Activated CD4-positive, alpha-beta T cell treated with anti-CD3 and anti-CD28 coated beads, Interleukin-2, amount 10 ng/mL, durations not matched to agents 24 days and 14 days (primary cell): ENCODE measurements around the gene MYOM3. TPM values are rescaled to one million over a fixed set of nuclear protein-coding genes. Genes with fewer than 3 reads are reported as not detected.

Experiments used
- DNase-seq: peaks from one replicate; pipeline ENCODE4 v3.0.0; 2022
- H3K27ac Mint-ChIP-seq: one replicate; pipeline ENCODE4 v1.8.0; 2022; ENCODE audit warnings: mild to moderate bottlenecking, mixed read lengths
- H3K27me3 Mint-ChIP-seq: one replicate; pipeline ENCODE4 v1.8.0; 2022; ENCODE audit warnings: mixed read lengths
- H3K36me3 Mint-ChIP-seq: one replicate; pipeline ENCODE4 v1.8.0; 2022; ENCODE audit warnings: low read depth, mild to moderate bottlenecking, mixed read lengths
- H3K4me1 Mint-ChIP-seq: one replicate; pipeline ENCODE4 v1.8.0; 2021; ENCODE audit warnings: mixed read lengths
- H3K4me3 Mint-ChIP-seq: one replicate; pipeline ENCODE4 v1.8.0; 2022; ENCODE audit warnings: mild to moderate bottlenecking, moderate library complexity, mixed read lengths
- H3K9me3 Mint-ChIP-seq: one replicate; pipeline ENCODE4 v1.8.0; 2021; ENCODE audit warnings: mixed read lengths
- intact Hi-C: fragments of 100-400 bp; cut with micrococcal nuclease; formaldehyde crosslinking; loops from one replicate; pipeline ENCODE4 v1.15.1; 2023
- total RNA-seq: library from RNA; stranded (reverse); gene quantifications from 2 replicates; pipeline ENCODE4 v1.2.3, GENCODE V29; 2022

MYOM3 gene
- total RNA-seq, 1 donor from 2014 or later = not detected

DNA sequence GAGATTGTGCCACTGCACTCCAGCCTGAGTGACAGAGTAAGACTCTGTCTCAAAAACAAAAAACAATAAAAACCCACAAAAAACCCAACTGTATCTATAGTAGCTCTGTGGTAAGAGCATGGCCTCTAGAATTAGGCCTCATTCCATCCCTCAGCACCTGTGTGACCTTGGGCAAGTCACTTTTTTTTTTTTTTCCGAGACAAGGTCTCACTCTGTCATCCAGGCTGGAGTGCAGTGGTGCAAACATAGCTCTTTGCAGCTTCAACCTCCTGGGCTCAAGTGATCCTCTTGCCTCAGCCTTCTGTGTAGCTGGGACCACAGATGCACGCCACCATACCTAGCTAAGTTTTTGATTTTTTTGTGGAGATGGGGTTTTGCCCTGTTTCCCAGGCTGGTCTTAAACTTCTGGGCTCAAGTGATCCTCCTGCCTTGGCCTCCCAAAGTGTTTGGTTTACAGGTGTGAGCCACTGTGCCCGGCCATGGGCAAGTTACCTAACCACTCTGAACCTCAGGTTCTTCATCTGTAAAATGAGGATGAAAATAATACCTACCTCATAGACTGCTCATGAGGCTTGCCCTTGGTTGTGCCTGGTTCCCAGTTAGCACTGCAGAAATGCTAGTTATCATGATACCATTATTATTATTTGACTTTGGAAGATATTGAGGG is 15.3 kb upstream of the MYOM3 start:
- Mint-ChIP-seq H3K27ac (no peak overlapping the region), H3K27me3 (peaks cover 4% of the 10 kb centered on the region), H3K4me1 (no peaks in the 10 kb centered on the region), H3K36me3 (no peaks in the 10 kb centered on the region), H3K9me3 (peaks cover 11% of the 10 kb centered on the region), H3K4me3 (no peak overlapping the region)
- intact Hi-C loops = no loop called here
- DNase-seq = no peak

DNA sequence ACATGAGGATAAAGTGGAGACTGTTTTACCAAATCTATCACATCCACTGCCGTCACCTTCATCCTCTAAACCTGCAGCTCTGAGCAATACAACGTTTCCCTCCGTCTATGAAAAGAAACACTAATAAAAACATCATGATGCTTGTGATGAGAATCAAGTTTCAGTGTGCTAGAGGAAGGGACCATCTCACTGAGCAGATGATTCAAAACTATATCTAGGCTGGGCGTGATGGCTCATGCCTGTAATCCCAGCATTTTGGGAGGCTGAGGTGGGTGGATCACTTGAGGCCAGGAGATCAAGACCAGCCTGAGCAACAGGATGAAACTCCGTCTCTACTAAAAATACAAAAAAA is 14.7 kb upstream of the MYOM3 start:
- intact Hi-C loops = no loop called here
- peaks cover 4% of the 10 kb centered on the region for H3K27me3 Mint-ChIP-seq
- peaks cover 11% of the 10 kb centered on the region for H3K9me3 Mint-ChIP-seq
- no peak overlapping the region for H3K4me3 Mint-ChIP-seq
- no peak overlapping the region for H3K27ac Mint-ChIP-seq
- H3K36me3 Mint-ChIP-seq = no peaks in the 10 kb centered on the region
- no peak for DNase-seq
- H3K4me1 Mint-ChIP-seq = no peaks in the 10 kb centered on the region

DNA sequence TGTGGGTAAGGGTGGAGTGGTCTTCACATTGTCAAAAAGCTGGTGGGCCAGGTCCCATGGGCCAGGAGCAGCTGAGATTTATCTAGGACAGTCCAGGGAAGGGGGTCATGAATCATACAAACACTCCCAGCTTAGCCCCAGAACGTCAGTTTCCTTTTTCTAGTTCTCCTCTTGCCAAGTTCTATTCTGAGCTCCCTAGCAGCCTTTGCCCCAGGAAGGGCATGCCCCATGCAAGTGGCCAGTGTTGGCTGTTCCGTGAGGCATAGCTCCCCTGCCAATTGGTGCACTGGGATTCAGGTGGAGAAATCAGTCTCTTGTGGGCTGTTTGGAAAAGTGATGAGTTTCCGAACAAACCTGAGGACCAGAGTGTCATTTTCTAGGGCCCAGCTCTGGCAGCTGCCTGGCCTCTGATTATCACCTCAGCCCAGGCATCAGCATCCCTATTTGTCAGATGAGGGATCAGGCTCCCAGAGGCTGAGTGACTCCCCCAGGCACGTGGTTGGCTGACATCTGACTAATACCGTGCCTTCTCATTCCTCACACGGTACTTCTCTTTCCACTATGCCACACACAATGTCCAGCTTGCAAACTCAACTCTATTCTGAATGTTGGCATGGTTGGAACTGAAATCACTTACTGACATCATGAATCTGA is 14.2 kb upstream of the MYOM3 start:
- H3K4me3 Mint-ChIP-seq = no peak overlapping the region
- no peak for DNase-seq
- peaks cover 4% of the 10 kb centered on the region for H3K27me3 Mint-ChIP-seq
- H3K36me3 Mint-ChIP-seq = no peaks in the 10 kb centered on the region
- H3K4me1 Mint-ChIP-seq = no peaks in the 10 kb centered on the region
- H3K27ac Mint-ChIP-seq = no peak overlapping the region
- H3K9me3 Mint-ChIP-seq = peaks cover 11% of the 10 kb centered on the region
- intact Hi-C loops = no loop called here

DNA sequence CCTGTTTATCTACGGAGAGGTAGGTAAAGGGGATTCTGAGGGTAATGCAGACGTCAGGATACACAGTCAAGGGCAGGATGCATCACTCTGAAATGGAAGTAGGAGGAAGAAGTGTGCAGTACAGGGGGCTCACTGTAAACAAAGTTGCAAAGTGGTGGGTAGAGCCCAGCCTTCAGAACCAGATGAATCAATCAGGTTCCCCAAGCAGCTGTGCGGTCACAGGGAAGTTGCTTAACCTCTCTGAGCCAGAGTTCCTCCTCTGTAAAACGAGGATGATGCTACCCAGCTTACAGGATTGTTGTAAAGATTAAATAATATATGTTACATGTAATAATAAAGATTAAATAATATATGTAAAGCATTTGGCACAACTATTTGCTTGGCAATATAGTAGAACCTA is 13.5 kb upstream of the MYOM3 start:
- H3K36me3 Mint-ChIP-seq = no peaks in the 10 kb centered on the region
- H3K4me3 Mint-ChIP-seq = no peak overlapping the region
- DNase-seq = no peak
- no peak overlapping the region for H3K27ac Mint-ChIP-seq
- peaks cover 3% of the 10 kb centered on the region for H3K27me3 Mint-ChIP-seq
- intact Hi-C loops = no loop called here
- no peaks in the 10 kb centered on the region for H3K4me1 Mint-ChIP-seq
- peaks cover 11% of the 10 kb centered on the region for H3K9me3 Mint-ChIP-seq

DNA sequence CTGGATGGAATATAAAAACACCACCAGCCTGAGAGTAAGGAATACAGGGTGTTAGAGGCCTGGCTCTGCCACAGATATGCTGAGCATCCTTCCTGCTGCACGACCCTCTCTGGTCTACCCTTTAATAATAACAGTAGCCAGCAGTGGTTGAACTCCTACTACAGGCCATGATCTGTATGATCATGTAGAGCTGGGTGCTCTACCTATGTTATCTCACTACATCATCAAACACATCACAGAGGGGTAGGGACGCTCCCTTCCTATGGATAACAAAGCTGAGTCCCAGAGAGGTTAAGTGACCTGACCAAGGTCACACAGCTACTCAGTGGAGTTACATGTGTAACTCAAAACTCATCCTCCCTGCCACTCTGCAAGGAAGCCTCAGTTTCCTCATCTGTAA is 13.0 kb upstream of the MYOM3 start:
- Mint-ChIP-seq H3K9me3 (peaks cover 8% of the 10 kb centered on the region), H3K27me3 (peaks cover 6% of the 10 kb centered on the region), H3K36me3 (no peaks in the 10 kb centered on the region), H3K4me3 (no peak overlapping the region), H3K27ac (no peak overlapping the region), H3K4me1 (no peaks in the 10 kb centered on the region)
- DNase-seq = no peak
- intact Hi-C loops = no loop called here

DNA sequence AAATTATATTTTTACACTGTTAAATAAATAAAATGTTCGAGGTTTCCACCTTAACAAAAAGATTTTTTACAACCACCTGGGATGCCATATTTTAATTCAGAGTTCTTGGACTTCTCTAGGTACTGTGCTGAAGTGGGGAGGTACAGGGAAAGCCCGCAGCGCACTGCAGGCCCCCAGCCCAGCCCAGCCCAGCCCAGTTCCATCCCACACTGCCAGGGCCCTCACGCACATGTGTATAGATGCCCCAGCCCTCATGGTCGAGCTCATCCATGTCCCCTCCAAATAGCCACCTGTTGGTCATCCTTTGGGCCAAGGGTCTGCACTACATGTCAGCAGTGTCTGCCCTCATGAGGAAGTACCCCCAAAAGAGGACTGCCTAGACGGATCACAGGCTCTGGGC is 11.7 kb upstream of the MYOM3 start:
- H3K27ac Mint-ChIP-seq = no peak overlapping the region
- no peak for DNase-seq
- no peaks in the 10 kb centered on the region for H3K4me1 Mint-ChIP-seq
- H3K36me3 Mint-ChIP-seq = no peaks in the 10 kb centered on the region
- H3K4me3 Mint-ChIP-seq = no peak overlapping the region
- intact Hi-C loops = no loop called here
- peaks cover 6% of the 10 kb centered on the region for H3K27me3 Mint-ChIP-seq
- H3K9me3 Mint-ChIP-seq = no peaks in the 10 kb centered on the region

DNA sequence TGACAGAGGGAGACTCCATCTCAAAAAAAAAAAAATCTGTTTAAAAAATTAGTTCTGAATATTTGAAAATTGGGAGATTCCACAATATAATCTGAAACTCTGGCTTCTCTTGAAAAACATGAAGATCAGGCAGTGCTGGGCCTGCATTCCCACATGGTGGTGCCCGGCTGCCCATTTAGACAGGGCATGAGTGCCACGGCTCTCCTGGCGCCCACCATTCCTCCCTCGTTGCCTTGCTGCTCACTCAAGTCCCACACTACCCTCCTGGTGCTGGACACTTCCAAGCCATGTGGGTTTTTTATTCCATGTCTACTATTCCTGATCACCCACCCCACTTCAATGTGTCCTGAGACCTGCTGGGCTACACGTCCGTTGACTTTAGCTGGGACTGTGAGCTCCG is 10.8 kb upstream of the MYOM3 start:
- Mint-ChIP-seq H3K4me1 (no peaks in the 10 kb centered on the region), H3K27ac (no peak overlapping the region), H3K27me3 (peaks cover 5% of the 10 kb centered on the region), H3K36me3 (no peaks in the 10 kb centered on the region), H3K4me3 (no peak overlapping the region), H3K9me3 (no peaks in the 10 kb centered on the region)
- no peak for DNase-seq
- intact Hi-C loops = no loop called here

DNA sequence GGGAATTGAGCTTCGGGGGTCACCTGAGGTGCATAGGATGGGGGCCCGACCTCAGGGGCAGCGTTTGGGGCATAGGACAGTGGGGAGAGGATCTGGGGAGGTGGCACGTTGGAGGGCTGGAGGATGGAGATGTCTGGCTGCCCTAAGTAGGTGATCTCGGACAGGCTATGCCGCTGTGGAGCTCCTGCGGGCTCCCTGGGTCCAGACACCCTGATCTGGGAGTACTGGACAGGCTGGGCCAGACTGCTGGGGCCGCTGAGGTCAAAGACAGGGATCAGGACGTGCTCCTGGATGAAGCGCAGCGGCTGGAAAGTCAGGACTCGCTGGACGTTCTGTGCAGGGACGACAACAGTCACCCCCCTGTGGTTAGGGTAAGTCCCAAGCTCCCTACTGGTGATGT is 9.5 kb upstream of the MYOM3 start:
- intact Hi-C loops = no loop called here
- DNase-seq = no peak
- H3K27ac Mint-ChIP-seq = no peak overlapping the region
- no peaks in the 10 kb centered on the region for H3K36me3 Mint-ChIP-seq
- H3K9me3 Mint-ChIP-seq = no peaks in the 10 kb centered on the region
- no peaks in the 10 kb centered on the region for H3K4me1 Mint-ChIP-seq
- no peak overlapping the region for H3K4me3 Mint-ChIP-seq
- H3K27me3 Mint-ChIP-seq = peaks cover 6% of the 10 kb centered on the region

DNA sequence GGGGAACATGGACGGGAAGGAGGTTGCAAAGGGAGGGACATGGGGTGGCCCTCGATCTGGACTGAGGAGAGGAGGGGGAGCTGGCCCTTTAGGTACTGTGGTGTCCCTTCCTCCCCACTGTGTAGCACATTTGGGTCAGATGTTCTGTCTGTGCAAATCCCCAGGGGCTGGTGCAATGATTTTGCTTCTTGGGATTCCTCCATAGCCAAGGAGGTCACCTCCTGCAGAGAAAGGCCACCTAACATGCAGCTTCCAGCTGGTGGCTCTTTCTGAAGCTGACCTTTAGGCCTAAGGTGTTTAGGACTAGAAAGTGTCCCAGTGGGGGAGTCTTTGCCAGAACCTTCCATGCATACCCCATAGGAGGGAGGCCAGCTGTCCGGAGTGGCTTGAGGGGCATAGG is 9.0 kb upstream of the MYOM3 start:
- no peak overlapping the region for H3K4me3 Mint-ChIP-seq
- intact Hi-C loops = no loop called here
- H3K27me3 Mint-ChIP-seq = peaks cover 6% of the 10 kb centered on the region
- no peaks in the 10 kb centered on the region for H3K36me3 Mint-ChIP-seq
- no peak for DNase-seq
- H3K27ac Mint-ChIP-seq = no peak overlapping the region
- H3K4me1 Mint-ChIP-seq = no peaks in the 10 kb centered on the region
- H3K9me3 Mint-ChIP-seq = no peaks in the 10 kb centered on the region

DNA sequence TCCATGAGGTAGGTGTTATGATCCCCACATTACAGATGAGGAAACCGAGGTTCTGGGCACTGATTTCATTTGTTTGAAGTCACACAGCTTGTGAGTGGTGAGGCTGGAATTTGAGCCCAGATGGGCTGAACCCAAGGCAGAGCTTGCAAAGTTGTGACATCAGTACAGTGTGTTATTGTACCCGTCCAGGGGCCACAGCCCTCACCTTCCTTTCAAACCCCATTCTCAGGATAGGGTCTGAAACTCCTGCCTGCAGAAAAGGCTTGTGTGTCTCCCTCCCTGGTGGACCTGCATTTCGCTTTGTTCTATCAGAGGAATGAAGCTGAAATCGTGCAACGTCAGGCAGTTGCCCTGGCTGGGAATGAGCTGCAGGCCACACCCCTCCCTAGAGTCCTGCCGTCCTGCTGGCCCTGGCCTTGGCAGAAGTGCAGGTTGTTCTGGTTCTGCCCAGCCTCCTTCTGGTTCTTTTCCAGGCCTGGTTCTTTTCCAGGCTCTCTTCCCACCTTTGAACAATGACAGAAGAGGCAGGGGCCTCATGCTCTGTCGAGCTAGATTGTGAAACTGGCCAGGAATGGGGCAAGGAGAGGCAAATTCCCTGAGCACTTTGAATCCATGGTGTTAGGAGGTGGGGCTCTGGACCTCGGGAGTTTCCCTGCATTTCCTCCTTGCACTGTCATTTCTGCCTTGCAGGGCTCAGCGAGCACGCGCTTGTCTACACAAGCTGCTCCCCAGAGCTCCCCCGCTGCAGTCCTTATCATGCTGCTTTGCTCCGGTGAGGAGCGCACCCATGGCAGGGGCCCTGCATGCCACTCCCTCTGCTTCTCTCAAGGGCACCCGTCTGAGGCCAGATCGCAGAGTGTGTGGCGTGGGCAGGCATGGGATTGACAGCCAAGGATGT is 8.2 kb upstream of the MYOM3 start:
- Mint-ChIP-seq H3K4me3 (no peak overlapping the region), H3K27me3 (peaks cover 5% of the 10 kb centered on the region), H3K9me3 (no peaks in the 10 kb centered on the region), H3K4me1 (no peaks in the 10 kb centered on the region), H3K36me3 (no peaks in the 10 kb centered on the region), H3K27ac (no peak overlapping the region)
- DNase-seq = no peak
- intact Hi-C loops = no loop called here

DNA sequence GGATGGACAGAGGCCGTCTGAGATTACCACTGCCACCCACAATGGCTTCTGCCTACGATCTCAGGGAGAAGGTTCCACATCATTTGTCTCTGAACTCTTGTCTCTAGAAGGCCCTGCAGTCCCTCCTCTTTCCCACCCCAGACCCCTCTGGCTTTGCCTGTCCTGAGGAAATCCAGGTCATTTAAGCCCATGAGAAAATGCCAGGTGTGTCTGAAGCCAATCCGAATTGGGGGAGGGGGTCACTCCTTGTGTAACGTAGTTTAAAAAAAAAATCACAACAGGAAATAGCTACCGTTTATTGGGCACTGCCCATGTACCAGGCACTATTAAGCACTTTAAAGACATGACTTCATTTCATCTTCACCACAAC is 7.5 kb upstream of the MYOM3 start:
- no peaks in the 10 kb centered on the region for H3K9me3 Mint-ChIP-seq
- H3K27me3 Mint-ChIP-seq = peaks cover 5% of the 10 kb centered on the region
- no peak overlapping the region for H3K4me3 Mint-ChIP-seq
- DNase-seq = no peak
- H3K36me3 Mint-ChIP-seq = no peaks in the 10 kb centered on the region
- intact Hi-C loops = no loop called here
- H3K4me1 Mint-ChIP-seq = no peaks in the 10 kb centered on the region
- no peak overlapping the region for H3K27ac Mint-ChIP-seq

DNA sequence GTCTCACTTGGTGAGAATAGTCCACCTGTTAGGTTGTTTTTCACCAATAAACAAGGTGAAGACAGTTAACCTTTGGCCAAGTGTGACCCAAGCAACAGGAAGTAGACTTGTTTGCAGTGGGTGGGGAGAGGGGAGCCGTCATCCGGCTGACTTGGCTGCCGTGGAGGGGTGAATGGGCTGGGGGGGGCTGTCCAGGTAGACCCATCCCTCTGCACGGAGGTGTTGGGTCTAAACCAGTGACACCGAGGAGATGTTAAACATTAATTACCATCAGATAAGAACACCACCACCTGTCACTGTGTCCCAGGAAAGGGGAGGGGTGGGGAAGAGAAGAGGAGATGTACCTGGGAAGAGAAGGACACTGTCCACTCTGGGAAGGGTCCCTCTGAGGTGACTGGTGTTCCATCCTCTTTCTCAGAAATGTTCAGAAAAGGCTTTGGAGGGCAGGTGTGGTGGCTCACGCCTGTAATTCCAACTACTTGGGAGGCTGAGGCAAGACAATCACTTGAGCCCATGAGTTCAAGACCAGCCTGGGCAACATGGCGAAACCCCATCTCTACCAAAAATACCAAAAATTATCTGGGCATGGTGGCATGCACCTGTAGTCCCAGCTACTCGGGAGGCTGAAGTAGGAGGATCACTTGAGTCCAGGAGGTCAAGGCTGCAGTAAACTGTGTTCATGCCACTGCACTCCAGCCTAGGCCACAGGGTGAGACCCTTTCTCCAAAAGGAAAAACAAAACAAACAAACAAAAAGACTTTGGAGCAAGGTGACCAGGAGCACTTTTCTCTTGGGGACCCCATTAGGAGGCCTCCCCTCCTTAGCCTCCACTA is 6.7 kb upstream of the MYOM3 start:
- intact Hi-C loops = no loop called here

DNA sequence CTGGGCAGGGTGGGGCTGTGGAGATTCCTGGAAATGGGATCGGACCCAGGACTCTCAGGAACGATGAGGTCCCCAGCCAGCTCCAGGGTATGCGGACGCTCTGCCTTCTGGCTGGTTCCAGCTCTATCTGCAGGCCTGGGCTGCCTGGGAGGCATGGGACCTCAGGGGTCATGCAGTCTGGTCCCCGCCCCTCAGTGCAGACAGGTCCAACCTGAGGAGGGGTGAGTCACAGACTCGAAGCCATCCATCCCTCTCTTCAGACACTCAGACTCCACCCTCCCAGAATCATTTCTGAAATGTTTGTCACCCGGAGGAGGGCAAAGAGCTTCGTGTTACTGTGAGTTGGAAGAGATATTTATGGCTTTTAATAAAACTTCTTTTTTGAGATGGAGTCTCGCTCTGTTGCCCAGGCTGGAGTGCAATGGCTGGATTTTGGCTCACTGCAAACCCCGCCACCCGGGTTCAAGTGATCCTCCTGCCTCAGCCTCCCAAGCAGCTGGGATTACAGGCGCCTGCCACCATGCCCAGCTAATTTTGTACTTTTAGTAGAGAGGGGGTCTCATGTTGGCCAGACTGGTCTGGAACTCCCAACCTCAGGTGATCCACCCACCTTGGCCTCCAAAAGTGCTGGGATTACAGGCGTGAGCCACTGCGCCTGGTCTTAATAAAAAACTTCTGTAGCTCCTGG is 5.9 kb upstream of the MYOM3 start:
- Mint-ChIP-seq H3K4me3 (no peak overlapping the region), H3K9me3 (no peaks in the 10 kb centered on the region), H3K4me1 (peaks cover 2% of the 10 kb centered on the region), H3K36me3 (no peaks in the 10 kb centered on the region), H3K27ac (no peak overlapping the region), H3K27me3 (peaks cover 13% of the 10 kb centered on the region)
- no peak for DNase-seq
- intact Hi-C loops = no loop called here

More for the DNA sequence above, 6.7 kb upstream of the MYOM3 start:
- H3K4me3 Mint-ChIP-seq = no peak overlapping the region
- H3K36me3 Mint-ChIP-seq = no peaks in the 10 kb centered on the region
- no peaks in the 10 kb centered on the region for H3K9me3 Mint-ChIP-seq
- no peak for DNase-seq
- no peak overlapping the region for H3K27ac Mint-ChIP-seq
- H3K4me1 Mint-ChIP-seq = no peaks in the 10 kb centered on the region
- H3K27me3 Mint-ChIP-seq = peaks cover 9% of the 10 kb centered on the region
